ENCODE results near the gene TENM4.

Gene TENM4

DNA sequence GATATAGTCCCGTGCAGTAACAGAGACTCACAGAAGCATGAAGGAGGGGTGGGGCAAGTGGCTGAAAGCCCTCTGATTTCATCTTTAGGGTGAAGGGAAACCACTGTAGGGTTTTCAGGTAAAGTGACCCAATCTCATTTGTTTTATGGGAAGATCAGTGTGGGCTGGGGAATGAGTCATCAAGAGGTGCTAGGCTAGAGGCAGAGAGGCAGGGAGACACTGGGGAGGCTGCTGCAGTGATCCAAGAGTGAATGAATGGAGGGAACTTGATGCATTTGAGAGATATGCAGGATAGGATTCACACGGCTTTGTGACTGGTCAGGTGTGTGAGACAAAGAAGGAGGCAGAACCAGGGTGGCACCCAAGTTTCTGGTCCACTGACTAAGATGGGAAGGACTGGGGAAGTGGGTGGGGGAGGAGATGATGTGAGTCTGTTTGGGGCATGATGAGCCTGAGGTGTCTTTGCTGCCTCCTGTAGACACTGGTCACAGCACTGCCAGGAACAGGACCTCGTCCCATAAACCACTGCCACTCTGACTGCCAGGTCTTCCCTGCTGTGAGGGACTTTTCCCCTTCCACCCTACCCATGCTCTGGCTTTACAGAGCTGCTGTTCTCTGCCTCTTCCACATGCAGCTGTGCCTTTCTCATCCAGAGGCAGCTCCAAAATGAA is 239.0 kb downstream of the TENM4 start:
- no peak for DNase-seq (ENCODE audit: extremely low spot score)
- TF ChIP-seq, protein P1, sequence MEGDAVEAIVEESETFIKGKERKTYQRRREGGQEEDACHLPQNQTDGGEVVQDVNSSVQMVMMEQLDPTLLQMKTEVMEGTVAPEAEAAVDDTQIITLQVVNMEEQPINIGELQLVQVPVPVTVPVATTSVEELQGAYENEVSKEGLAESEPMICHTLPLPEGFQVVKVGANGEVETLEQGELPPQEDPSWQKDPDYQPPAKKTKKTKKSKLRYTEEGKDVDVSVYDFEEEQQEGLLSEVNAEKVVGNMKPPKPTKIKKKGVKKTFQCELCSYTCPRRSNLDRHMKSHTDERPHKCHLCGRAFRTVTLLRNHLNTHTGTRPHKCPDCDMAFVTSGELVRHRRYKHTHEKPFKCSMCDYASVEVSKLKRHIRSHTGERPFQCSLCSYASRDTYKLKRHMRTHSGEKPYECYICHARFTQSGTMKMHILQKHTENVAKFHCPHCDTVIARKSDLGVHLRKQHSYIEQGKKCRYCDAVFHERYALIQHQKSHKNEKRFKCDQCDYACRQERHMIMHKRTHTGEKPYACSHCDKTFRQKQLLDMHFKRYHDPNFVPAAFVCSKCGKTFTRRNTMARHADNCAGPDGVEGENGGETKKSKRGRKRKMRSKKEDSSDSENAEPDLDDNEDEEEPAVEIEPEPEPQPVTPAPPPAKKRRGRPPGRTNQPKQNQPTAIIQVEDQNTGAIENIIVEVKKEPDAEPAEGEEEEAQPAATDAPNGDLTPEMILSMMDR (IDR thresholded peaks at IDR 0.05; ENCODE audit: control extremely low read depth, extremely low read depth, low read depth, missing control alignments), result no peak
- POLR2A ChIA-PET, result no interaction called here
- CTCF ChIA-PET, result no interaction called here

DNA sequence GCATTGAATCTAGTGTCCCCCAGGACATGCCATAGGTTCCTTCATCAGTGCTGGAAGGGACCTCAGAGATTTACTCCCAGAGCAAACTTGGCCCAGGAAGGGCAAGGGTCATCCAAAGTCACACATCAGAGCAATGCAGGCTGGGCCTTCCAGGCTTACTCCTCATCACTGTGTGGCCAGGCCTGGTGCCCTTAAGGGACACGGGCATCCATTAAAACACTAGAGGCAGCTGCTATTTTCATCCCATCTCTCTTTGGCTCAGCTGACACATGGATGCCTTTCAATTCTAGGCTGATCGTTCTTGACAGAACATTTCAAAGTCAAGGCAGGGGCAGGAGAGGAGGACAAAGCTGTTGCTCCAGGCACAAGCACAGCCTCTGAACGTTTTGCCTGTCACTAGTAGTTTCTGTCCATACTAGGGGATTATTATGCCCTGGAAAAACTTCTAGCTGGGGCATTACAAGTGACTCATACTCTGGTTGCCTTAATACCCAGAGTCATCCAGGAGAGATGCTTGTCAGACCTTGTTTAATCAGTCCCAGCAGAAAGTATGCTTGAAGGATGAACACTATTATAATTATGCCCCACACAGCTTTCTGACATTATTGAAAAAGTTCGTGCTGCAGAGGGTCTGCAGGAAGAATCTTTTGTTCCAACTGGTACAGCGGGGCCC is 240.3 kb downstream of the TENM4 start:
- ChIA-PET CTCF (interaction anchor here (1.0 kb wide), 1 partner anchor 75 kb away, joined by 3 read pairs; no protein-coding TSS in a partner anchor), POLR2A (no interaction called here)
- TF ChIP-seq, protein P1 (IDR thresholded peaks at IDR 0.05; ENCODE audit: control extremely low read depth, extremely low read depth, low read depth, missing control alignments), result no peak
- DNase-seq (ENCODE audit: extremely low spot score), result no peak

DNA sequence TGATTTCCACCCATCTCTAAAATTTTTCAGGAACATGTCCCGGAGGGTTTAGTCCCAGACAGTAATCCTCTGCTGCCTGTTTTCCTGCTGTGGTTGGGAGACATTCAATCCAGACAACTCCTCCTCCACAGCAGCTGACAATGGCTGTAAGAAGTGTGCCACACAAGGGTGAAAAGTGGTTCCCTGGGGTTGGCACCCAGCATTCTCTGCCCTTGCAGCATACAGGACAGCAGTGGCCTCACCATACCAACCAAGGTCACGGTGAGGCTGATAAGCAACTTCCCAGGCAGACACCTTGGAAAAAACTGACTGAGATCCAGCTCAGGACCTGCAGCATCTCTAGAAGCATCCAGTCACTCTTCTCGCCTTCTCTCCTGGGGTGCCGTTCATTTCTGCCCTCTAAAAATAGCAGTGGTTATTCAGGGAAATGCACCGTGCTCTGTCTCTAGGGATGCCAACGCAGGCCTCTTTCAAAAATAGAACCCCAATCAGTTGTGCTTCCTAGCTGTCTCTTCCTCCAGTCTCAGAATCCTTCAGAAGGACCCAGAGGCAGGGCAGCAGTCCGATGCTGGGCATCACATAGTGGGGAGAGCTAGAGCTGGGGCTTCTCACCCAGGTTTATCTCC is 241.0 kb downstream of the TENM4 start:
- no peak for DNase-seq (ENCODE audit: extremely low spot score)
- TF ChIP-seq, protein P1 (IDR thresholded peaks at IDR 0.05; ENCODE audit: control extremely low read depth, extremely low read depth, low read depth, missing control alignments), result no peak
- POLR2A ChIA-PET, result no interaction called here
- CTCF ChIA-PET, result interaction anchor here (1.0 kb wide), 1 partner anchor 74 kb away, joined by 3 read pairs; no protein-coding TSS in a partner anchor

DNA sequence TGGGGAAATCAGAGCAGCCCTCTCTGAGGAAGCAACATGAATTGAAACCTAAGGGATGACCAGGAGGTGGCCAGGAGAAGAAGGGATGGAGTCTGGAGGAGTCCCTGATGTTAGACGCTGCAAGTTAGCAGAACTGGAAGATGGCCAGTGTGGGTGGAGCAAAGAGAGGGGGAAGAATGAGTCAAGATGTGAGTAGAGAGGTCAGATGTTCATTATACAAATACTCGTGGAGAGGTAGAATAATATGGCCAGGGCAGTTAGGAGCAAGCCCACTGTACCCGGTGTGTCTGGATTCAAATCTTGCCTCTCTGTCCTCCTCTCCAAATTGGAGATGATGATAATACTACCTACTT is 242.0 kb downstream of the TENM4 start:
- DNase-seq (ENCODE audit: extremely low spot score), result no peak
- CTCF ChIA-PET, result no interaction called here
- TF ChIP-seq, protein P1 (IDR thresholded peaks at IDR 0.05; ENCODE audit: control extremely low read depth, extremely low read depth, low read depth, missing control alignments), result no peak
- POLR2A ChIA-PET, result no interaction called here

DNA sequence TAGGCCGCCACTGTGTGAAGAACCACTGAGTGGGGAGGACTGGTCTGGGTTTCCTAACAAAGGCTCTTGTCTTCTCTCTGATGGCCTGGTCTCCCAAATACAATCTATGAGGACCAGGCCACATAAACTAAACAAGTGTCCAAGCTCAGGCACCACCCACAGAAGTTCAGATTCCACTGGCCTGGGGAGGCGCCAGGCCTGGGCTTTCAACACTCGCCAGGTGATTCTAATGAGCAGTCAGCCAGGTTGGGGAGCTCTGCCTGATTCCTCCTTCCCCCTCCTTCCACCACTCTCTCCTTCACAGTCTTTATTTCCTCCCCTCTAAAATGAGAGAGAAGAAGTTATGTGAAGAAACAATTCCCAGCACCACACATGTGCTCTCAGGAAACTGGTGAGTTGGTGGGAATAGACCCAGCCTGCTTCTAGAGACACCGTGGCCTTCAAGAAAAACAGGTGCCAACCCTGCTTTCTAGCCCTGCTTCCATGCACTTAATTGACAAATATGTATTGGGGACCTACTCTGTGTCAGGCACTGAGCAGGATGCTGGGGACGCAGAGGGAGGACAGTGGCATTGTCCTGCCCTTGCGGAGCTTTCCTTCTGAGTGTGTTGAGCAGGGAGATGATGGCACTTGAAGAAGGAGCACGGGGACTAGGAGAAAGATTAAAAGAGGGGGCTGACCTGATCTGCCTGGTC is 242.5 kb downstream of the TENM4 start:
- no peak for DNase-seq (ENCODE audit: extremely low spot score)
- TF ChIP-seq, protein P1 (IDR thresholded peaks at IDR 0.05; ENCODE audit: control extremely low read depth, extremely low read depth, low read depth, missing control alignments), result no peak
- ChIA-PET POLR2A (no interaction called here), CTCF (no interaction called here)

DNA sequence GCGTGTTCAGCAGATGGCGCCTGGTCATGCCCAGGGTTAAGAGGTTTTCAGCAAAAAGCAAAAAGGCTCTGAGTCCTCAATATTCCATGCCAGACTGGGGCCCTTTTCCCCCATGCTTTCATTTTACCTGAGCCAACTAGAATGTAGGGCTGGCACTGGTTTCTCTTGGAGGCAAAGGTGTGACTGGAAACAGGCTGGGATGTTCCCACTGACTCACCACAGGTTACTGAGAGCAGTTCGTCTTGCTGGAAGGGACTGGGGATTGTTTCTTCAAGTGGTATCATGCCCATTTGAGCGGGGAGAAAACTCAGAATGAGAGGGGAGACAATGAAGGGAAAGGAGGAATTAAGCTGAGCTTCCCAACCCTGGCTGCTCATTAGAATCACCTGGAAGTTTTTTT is 243.9 kb downstream of the TENM4 start:
- DNase-seq (ENCODE audit: extremely low spot score), result no peak
- CTCF ChIA-PET, result no interaction called here
- POLR2A ChIA-PET, result no interaction called here
- TF ChIP-seq, protein P1 (IDR thresholded peaks at IDR 0.05; ENCODE audit: control extremely low read depth, extremely low read depth, low read depth, missing control alignments), result no peak
